HG03460 (cell line): ENCODE measurements around the gene BRAF.
"Not testable (repeated sequence)": the region's sequence is repeated elsewhere in the genome, so short reads cannot be mapped to it uniquely, and the experiment has no call there.

Experiments used
- ATAC-seq: cut with Tn5 transposase; IDR thresholded peaks from one replicate; pipeline ENCODE4 v1.9.1; 2021; ENCODE audit not compliant: unreplicated experiment

The BRAF gene

GRCh38 chr7:140881507-140882228, 43.1 kb downstream of the BRAF start:
- ATAC-seq: peak; percentile 43

GRCh38 chr7:140877249-140877524, 47.5 kb downstream of the BRAF start:
- ATAC-seq: no peak

GRCh38 chr7:140876519-140877248, 48.0 kb downstream of the BRAF start:
- ATAC-seq: peak; percentile 83

GRCh38 chr7:140873434-140873833, 51.3 kb downstream of the BRAF start:
- no peak for ATAC-seq

GRCh38 chr7:140870003-140870402, 54.7 kb downstream of the BRAF start:
- no peak for ATAC-seq

- ATAC-seq: no peak
These were observed 55.3 kb downstream of the BRAF start for GRCh38 chr7:140869430-140869829.

- no peak for ATAC-seq
These were observed 57.0 kb downstream of the BRAF start for GRCh38 chr7:140867467-140868462.

GRCh38 chr7:140866926-140867325, 57.8 kb downstream of the BRAF start:
- ATAC-seq: no peak

GRCh38 chr7:140864732-140865131, 60.0 kb downstream of the BRAF start:
- no peak for ATAC-seq

- no peak for ATAC-seq
These were observed 60.9 kb downstream of the BRAF start for GRCh38 chr7:140863867-140864266.

GRCh38 chr7:140863184-140863583, 61.5 kb downstream of the BRAF start:
- ATAC-seq: no peak

GRCh38 chr7:140857048-140857447, 67.7 kb downstream of the BRAF start:
- no peak for ATAC-seq

GRCh38 chr7:140841166-140841715, 83.5 kb downstream of the BRAF start:
- ATAC-seq: no peak

GRCh38 chr7:140831724-140832123, 93.0 kb downstream of the BRAF start:
- ATAC-seq: no peak

GRCh38 chr7:140829720-140830119, 95.0 kb downstream of the BRAF start:
- no peak for ATAC-seq

- no peak for ATAC-seq
These were observed 96.0 kb downstream of the BRAF start for GRCh38 chr7:140828741-140829140.

- not testable (repeated sequence) for ATAC-seq
These were observed 107.3 kb downstream of the BRAF start for GRCh38 chr7:140817383-140817782.

GRCh38 chr7:140810830-140811556, 113.7 kb downstream of the BRAF start:
- no peak for ATAC-seq

GRCh38 chr7:140810385-140810784, 114.3 kb downstream of the BRAF start:
- no peak for ATAC-seq

- no peak for ATAC-seq
These were observed 145.8 kb downstream of the BRAF start for GRCh38 chr7:140778975-140779374.

- ATAC-seq: no peak
These were observed 146.2 kb downstream of the BRAF start for GRCh38 chr7:140778568-140778967.
